Caki2 (cell line): ENCODE results near the gene EYS. TPM values are rescaled to one million over a fixed set of nuclear protein-coding genes. Genes with fewer than 3 reads are reported as not detected.
"Not testable (repeated sequence)": the region's sequence is repeated elsewhere in the genome, so short reads cannot be mapped to it uniquely, and the experiment has no call there.

Source experiments
- DNase-seq: peaks from one replicate; pipeline ENCODE4 v3.0.0-alpha.2; 2015; ENCODE audit warnings: low read depth
- in situ Hi-C: cut with HindIII; loops from 2 replicates; pipeline ENCODE4 v1.10.0; 2016; ENCODE audit warnings: low sequenced_read_pairs, low pct_unique_long_range_greater_than_20kb, mixed read lengths
- total RNA-seq: library from RNA; depleted of rRNA; stranded (reverse); fragments of >200 nt; shearing (Covaris generic); gene quantifications from 2 replicates; pipeline ENCODE4 v1.2.3, GENCODE V29; 2014; ENCODE audit warnings: low replicate concordance

EYS gene
- total RNA-seq, 1 experiment from 2014 or later, result not detected

- DNase-seq, result no peak
- in situ Hi-C loops, result no loop called here
Measured at GRCh38 chr6:63824722-63825121, 1882.3 kb downstream of the EYS start.

DNA sequence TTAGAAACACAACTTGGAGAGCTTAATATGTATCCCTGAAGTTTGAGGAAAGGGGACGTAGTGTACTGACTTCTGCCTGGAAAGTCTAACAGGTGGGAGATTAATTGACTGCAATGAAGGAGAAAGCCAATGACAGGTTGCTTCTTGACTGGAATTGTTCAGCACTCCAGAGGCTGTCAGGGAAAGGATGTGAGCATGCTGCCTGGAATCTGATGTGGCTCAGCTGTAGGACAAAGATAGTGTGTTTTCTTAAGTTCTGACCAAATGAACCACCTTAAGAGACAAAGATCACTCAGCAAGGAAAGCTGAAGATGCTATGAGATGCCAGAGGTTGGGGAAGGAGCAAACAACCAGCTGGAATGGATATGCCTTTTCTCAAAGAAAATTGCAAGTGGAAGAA, 1885.6 kb downstream of the EYS start:
- no peak for DNase-seq
- in situ Hi-C loops, result no loop called here

GRCh38 chr6:63819831-63820230, 1887.2 kb downstream of the EYS start:
- in situ Hi-C loops, result no loop called here
- no peak for DNase-seq

DNA sequence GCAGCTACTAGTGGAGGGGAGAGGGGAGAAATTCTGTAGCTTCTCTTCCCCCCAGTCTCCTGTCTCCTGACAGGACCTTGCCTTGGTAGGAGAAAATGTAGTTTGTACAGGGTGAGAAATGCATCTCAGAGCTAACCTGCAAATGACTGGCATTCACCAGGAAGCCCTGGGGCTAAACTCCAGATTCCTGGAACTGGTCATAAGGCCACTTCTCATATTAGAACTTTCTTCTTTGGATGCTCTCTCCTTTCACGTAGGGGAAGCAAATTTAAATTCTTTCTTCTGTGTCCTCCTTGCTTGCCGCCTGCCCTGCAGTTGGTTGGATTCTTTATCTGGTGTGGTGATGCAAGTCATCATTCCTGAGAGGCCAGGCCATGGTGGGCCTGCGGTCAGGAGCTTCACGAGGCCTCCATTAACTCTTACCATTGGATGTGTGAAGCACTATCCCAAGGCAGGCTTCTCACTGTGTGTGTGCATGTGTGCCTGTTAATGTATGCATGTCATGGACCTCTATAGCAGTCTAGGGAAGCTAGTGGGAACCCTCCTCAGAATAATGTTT, 1889.5 kb downstream of the EYS start:
- in situ Hi-C loops, result no loop called here
- DNase-seq, result no peak

- DNase-seq, result peak; percentile 8
- in situ Hi-C loops, result no loop called here
Measured at GRCh38 chr6:63816982-63817436, 1890.0 kb downstream of the EYS start.

DNA sequence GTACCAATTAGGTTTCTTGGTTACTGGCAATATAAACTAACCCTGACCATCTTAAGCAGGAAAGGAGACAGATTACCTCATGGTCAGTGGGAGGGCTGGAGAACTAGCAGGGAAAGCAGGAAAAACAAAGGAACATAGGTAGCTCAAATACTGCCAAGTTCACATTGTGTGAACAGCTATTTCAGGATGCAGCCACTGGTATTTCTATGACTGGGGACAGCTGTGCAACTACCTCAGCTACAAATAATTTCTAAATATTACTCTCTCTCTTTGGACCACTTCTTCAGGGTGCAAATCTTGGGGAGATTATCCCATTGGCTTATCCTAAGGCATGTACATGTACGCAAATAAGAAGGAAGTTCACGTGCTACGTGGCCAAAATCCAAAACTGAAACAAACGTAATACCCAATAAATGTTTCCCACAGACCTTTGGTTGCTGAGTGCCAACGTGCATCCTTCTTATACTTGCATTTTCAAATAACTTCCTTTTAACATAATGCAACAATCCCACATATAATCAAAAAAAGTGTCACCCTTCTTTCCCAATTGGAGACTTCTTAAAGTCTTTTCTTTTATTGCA, 1890.5 kb downstream of the EYS start:
- in situ Hi-C loops, result no loop called here
- DNase-seq, result no peak

DNA sequence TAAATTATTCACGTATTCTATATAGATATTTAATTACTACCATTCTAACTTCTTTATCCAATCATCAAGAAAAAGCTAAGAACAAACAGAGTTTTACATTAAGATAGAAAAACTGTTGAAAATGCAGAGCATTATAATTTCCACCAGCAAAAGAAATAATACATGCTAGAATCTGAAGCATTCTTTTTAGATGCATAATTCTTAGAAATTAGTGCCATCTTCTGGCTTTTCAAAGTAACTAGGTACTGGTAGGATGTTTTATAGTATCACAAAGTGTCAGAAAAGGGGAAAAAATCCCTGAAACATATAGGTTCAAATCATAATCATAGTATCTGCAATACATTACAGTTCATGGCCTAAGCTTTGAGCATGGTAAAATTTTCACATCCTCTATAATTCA, 1892.6 kb downstream of the EYS start:
- in situ Hi-C loops, result no loop called here
- no peak for DNase-seq

GRCh38 chr6:63813566-63814120, 1893.4 kb downstream of the EYS start:
- in situ Hi-C loops, result no loop called here
- DNase-seq, result no peak

GRCh38 chr6:63808576-63808975, 1898.5 kb downstream of the EYS start:
- in situ Hi-C loops, result no loop called here
- no peak for DNase-seq

DNA sequence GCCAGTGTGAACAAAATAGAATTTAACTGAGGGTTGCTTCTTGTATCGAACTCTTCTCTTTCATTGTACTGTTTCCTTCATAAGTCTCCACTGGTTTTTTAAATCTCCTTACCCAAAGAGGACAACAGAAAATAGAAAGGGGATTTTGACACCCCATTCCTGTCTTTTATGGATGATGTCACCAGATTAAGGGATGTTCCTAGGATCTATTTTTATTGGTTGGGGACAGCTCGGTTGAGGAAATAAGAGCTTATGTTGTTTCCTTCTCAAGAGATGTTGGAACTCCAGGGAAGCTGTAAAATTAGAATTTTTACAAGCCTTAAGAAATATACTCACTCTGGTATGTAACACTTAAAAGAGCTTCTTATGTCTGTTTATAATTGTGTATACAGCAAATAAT, 1900.0 kb downstream of the EYS start:
- no peak for DNase-seq
- in situ Hi-C loops, result no loop called here

DNA sequence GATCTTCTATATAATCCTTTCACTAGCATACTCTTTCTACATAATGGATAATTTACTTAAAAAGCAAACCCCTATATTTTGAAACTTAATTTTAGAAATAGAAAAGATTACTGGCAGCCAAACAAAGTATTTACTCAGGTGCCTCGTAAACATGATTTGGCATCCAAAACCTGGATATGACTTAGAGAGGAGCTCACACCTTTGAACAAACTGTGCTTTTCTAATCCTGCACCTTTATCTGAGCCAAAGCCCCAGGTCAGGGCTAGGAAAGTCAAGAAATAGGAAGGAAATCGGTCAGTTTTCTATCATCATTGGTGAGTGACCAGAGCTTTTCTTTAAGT, 1900.5 kb downstream of the EYS start:
- in situ Hi-C loops, result no loop called here
- no peak for DNase-seq

- in situ Hi-C loops, result no loop called here
- peak; percentile 81 for DNase-seq
Measured at GRCh38 chr6:63805808-63806572, 1901.0 kb downstream of the EYS start.

DNA sequence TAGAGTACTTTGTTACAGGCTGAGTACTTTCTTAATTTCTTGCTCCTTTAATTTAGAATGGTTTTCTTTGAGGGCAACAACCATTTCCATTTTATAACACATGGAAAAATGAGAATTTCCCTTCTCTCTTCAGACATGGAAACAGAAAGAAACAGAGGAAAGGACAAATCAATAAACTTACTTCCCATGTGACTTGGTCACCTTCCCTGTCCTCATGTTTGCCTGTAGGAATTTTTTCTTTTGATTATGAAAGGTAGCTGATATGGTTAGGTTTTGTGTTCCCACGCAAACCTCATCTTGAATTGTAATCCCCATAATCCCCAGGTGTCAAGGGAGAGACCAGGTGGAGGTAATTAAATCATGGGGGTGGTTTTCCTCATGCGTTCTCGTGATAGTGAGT, 1901.7 kb downstream of the EYS start:
- DNase-seq, result no peak
- in situ Hi-C loops, result no loop called here

DNA sequence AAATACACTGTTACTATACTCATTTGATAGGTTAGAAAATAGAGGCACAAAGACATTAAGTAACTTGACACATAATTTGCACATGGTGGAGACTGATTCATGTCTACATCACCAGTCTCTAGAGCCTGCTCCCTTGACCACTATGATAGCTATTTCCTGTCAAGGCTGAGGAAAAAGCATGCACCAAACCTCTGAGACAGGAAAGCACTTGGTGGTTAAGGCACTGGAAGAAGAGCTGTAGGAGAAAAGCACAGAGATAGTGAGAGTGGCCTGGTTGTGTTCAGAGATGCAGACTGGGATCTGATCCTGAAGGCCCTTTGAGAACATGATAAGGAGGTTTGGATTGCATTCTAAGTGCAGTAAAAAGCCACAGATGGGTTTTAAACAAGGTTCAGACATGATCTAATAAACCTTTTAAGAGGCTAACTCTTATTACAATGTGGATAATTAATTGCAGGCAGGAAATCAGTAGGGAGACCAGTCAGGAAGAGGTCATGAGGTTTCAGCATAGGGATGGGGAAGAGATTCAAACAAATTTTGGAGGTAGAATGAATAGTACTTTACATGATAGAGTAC, 1902.6 kb downstream of the EYS start:
- in situ Hi-C loops, result no loop called here
- DNase-seq, result peak; percentile 4

- in situ Hi-C loops, result no loop called here
- no peak for DNase-seq
Measured at GRCh38 chr6:63803371-63803770, 1903.7 kb downstream of the EYS start.

DNA sequence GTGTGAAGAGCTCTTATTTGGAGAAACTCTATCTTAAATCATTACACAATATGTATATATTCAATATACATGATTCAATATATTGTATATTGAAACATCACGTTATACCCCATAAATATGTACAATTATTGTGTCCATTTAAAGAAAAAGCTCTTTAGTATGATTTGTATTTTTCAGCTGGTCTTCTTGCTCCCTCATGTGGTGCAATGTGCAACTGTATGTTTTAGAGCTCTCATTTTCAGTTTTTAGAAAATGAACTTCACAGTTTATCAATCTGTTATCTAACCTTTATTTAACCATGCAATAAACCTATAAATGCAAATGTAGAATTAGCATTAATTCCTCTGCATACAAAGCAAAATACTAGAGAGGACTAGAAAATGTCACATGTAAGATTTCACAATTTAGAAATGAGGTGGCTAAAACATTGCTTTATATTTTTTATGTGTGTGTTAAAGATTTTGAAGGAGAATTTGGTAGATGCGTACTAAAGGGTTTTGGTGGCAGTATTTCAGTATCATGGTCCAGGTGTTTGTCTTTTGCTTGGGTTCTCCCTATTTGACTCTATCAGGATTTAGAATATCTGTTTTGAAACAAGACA, 1904.3 kb downstream of the EYS start:
- in situ Hi-C loops, result no loop called here

DNA sequence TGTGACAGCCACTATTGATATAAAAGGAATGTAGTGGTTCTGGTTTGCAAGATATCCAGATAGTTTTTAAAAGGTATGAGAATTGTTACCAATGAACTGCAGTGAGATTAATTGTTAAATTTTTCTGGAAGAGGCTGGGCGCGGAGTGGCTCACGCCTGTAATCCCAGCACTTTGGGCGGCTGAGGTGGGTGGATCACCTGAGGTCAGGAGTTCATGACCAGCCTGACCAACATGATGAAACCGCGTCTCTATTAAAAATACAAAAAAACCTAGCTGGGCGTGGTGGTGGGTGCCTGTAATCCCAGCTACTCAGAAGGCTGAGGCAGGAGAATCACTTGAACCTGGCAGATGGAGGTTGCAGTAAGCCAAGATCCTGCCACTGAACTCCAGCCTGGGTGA, 1906.6 kb downstream of the EYS start:
- DNase-seq, in situ Hi-C loops: not testable (repeated sequence)

More for the DNA sequence above, 1904.3 kb downstream of the EYS start:
- DNase-seq, result no peak

GRCh38 chr6:63799813-63800212, 1907.2 kb downstream of the EYS start:
- no peak for DNase-seq
- in situ Hi-C loops, result no loop called here

DNA sequence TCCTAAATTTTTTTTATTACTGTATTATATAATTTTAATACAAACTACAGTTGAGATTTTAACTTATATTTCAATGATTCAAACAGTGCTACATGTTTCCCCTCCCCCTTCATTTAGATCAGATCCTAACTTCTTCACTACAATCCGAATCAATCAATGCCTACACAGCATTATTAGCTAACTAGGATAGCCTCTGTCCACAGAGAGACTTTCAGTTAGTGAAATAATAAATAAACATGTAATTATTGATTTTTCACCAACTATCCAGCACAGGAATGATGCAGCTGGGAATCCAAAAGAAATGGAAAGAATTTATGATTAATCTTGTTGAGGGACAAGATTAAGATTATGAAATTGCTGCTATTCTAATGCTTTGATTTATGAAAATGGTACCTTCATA, 1907.7 kb downstream of the EYS start:
- in situ Hi-C loops, result no loop called here
- no peak for DNase-seq
